Activated naive CD8-positive, alpha-beta T cell treated with anti-CD3 and anti-CD28 coated beads for 36 hours (primary cell): ENCODE measurements around the gene NEU3. TPM values are rescaled to one million over a fixed set of nuclear protein-coding genes. Genes with fewer than 3 reads are reported as not detected.

Experiments used
- DNase-seq: peaks from one replicate; pipeline ENCODE4 v3.0.0; 2021
- H3K27ac Mint-ChIP-seq: one replicate; pipeline ENCODE4 v1.8.0; 2022; ENCODE audit warnings: mild to moderate bottlenecking, moderate library complexity, mixed read lengths
- H3K27me3 Mint-ChIP-seq: one replicate; pipeline ENCODE4 v1.8.0; 2022; ENCODE audit warnings: mild to moderate bottlenecking, mixed read lengths
- H3K36me3 Mint-ChIP-seq: one replicate; pipeline ENCODE4 v1.8.0; 2021; ENCODE audit warnings: mild to moderate bottlenecking, mixed read lengths
- H3K4me1 Mint-ChIP-seq: one replicate; pipeline ENCODE4 v1.8.0; 2021; ENCODE audit warnings: mixed read lengths
- H3K4me3 Mint-ChIP-seq: one replicate; pipeline ENCODE4 v1.8.0; 2022; ENCODE audit warnings: mild to moderate bottlenecking, moderate library complexity, mixed read lengths
- H3K9me3 Mint-ChIP-seq: one replicate; pipeline ENCODE4 v1.8.0; 2022; ENCODE audit warnings: mixed read lengths
- total RNA-seq, 2 experiments: library from RNA; stranded (reverse); gene quantifications; one replicate each; pipeline ENCODE4 v1.2.3, GENCODE V29; 2021

The NEU3 gene, protein sequence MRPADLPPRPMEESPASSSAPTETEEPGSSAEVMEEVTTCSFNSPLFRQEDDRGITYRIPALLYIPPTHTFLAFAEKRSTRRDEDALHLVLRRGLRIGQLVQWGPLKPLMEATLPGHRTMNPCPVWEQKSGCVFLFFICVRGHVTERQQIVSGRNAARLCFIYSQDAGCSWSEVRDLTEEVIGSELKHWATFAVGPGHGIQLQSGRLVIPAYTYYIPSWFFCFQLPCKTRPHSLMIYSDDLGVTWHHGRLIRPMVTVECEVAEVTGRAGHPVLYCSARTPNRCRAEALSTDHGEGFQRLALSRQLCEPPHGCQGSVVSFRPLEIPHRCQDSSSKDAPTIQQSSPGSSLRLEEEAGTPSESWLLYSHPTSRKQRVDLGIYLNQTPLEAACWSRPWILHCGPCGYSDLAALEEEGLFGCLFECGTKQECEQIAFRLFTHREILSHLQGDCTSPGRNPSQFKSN
- 10 to 100 TPM; 13.0 to 13.1 TPM for total RNA-seq

DNA sequence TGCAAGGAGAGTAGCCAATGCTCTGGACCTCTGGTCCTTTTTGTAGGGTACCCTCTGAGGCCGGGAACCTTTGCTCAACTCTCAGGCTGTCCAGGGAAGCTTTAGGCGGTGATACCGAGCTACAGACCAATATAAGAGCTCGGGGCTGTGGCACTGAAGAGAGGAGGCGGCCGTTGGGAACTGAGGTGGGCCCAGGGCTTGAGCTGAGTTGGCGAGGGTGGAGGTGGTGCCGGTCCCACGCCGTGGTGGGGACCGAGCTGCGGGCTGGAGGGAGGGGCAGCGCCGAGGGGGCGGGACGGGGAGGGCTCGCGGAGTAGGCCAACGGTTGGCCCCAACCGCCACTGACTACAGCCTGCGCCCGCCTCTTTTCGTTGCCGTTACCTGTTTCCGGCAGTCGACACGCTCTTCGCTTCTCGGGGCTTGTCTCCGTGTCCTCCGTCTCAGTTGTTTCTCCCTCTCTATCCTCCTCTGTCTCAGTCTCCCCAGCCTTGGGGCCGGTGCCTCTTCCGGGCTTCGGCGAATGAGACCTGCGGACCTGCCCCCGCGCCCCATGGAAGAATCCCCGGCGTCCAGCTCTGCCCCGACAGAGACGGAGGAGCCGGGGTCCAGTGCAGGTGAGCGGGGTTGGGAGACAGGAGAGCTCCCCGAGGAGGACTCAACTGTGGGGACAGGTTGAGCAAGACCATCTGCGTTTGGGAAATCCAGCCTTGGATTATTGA lies at the start of gene NEU3:
NEU3 (plus strand) TSS at position 393 of the 719 bp plus-strand sequence; CDS start at position 521, 128 bp downstream.
- H3K4me1 Mint-ChIP-seq: peaks cover 27% of the 10 kb centered on the region
- peak within 1 kb of the TSS; percentile 87 for H3K27ac Mint-ChIP-seq
- H3K36me3 Mint-ChIP-seq: no peaks in the 10 kb centered on the region
- peak; percentile 87 for DNase-seq
- no peaks in the 10 kb centered on the region for H3K9me3 Mint-ChIP-seq
- peak within 1 kb of the TSS; percentile 96 for H3K4me3 Mint-ChIP-seq
- no peaks in the 10 kb centered on the region for H3K27me3 Mint-ChIP-seq

GRCh38 chr11:74941492-74941891 lies 47.2 kb upstream of the NEU3 start:
- no peaks in the 10 kb centered on the region for H3K9me3 Mint-ChIP-seq
- no peak overlapping the region for H3K27ac Mint-ChIP-seq
- no peak overlapping the region for H3K4me3 Mint-ChIP-seq
- peaks cover 36% of the 10 kb centered on the region for H3K4me1 Mint-ChIP-seq
- H3K36me3 Mint-ChIP-seq: peaks cover 41% of the 10 kb centered on the region
- no peaks in the 10 kb centered on the region for H3K27me3 Mint-ChIP-seq
- no peak for DNase-seq

DNA sequence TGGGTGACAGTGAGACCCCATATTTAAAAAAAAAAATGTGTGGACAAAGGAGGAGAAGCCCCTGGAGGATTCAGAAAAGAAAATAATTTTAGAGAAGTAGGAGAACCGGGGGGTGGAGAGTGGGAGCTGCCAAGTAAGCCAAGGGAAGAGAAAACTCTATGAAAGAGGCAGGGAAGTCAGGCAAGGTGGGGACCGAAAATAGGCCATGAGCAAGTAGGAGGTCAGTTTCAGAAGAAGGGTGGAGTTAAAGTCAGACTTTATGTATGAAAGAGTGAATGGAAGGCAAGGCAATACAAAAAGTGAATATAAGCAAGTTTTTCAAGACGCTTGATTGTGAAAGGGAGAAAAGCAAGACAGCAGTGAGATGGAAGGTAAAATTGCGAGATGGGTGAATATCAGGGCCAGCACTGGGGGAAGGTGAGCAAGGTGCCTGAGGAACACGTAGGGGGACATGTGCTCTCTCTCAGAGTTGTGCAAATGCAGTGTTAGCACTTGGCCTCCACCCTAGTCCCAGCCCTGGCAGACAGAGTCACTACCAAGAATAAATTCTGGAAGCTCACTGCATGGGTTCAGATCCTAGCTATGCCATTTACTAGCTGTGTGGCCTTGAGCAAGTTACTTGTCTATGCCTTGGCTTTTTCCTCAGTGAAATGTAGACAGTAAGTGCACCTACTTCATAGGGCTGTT lies 46.5 kb upstream of the NEU3 start:
- Mint-ChIP-seq H3K27me3 (no peaks in the 10 kb centered on the region), H3K27ac (no peak overlapping the region), H3K36me3 (peaks cover 40% of the 10 kb centered on the region), H3K4me1 (peaks cover 39% of the 10 kb centered on the region), H3K4me3 (no peak overlapping the region), H3K9me3 (no peaks in the 10 kb centered on the region)
- no peak for DNase-seq

DNA sequence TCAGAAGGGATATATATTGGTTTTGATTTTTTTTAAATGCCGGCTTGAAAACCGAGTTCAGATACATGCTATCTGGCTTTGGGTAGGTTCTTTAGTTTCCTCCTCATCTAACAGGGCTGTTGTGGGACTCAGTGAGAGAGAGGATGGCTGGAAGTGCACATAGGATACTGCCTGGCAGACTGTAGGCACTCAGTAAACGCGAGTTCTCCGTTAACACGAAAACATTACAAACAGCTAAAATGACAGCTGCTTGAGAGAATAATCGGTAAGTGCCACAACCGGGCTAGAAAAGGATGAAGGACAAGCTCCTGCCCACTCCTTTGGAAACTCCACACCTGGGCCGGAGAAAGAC lies 40.2 kb upstream of the NEU3 start:
- no peaks in the 10 kb centered on the region for H3K9me3 Mint-ChIP-seq
- H3K27ac Mint-ChIP-seq: peak overlapping the region; percentile 97
- peaks cover 42% of the 10 kb centered on the region for H3K36me3 Mint-ChIP-seq
- peak overlapping the region; percentile 99 for H3K4me3 Mint-ChIP-seq
- H3K4me1 Mint-ChIP-seq: peaks cover 50% of the 10 kb centered on the region
- DNase-seq: no peak
- H3K27me3 Mint-ChIP-seq: no peaks in the 10 kb centered on the region

DNA sequence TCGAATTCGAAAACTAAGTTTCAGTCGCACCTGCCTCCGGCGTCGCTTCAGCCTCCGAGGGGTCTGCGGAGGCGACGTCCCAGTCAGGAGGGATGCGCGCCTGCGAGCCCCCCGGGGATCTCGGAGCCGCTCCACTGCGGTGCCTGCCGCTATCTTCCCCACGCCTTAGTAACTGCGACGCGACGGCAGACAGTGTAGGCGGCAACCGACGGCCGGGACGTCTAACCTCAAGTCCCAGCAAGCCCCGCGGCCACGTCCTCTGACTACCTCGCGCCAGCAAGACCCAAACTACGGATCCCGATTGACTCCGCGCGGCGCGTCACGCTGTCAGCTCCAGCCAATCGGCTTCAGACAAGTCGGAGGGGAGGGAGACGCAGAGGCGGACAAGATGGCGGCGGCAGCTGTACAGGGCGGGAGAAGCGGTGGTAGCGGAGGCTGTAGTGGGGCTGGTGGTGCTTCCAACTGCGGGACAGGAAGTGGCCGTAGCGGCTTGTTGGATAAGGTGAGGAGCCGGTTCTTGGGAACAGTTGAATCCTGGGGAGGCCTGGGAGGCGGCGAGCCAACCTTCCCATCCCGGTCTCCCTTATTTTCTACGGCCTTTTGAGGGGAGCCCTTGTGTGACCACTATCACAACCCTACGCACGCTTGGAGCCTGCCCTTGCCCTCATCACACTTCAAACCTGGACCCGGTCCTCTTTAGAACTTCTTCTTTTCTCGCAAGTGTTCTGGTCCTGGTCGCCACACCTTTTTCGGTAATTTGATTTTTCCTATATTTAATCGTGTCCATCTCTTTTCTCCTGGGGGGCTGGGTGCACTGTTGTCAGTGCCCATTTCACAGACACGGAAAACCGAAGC lies 39.6 kb upstream of the NEU3 start, which contains the start of the genes SPCS2 and XRRA1:
SPCS2 (plus strand) TSS at position 369 of the 855 bp plus-strand sequence; CDS start at position 389, 20 bp downstream.
XRRA1 (minus strand) TSS at position 194 of the 855 bp plus-strand sequence. CDS start 8,213 bp downstream, outside the sequence.
- H3K4me1 Mint-ChIP-seq: peaks cover 47% of the 10 kb centered on the region
- peak within 1 kb of the TSS; percentile 97 for H3K27ac Mint-ChIP-seq
- peak; percentile 98 for DNase-seq
- peak within 1 kb of the TSS; percentile 99 for H3K4me3 Mint-ChIP-seq
- H3K9me3 Mint-ChIP-seq: no peaks in the 10 kb centered on the region
- H3K36me3 Mint-ChIP-seq: peaks cover 42% of the 10 kb centered on the region
- no peaks in the 10 kb centered on the region for H3K27me3 Mint-ChIP-seq

- no peak for DNase-seq
- Mint-ChIP-seq H3K9me3 (no peaks in the 10 kb centered on the region), H3K36me3 (peaks cover 38% of the 10 kb centered on the region), H3K27me3 (no peaks in the 10 kb centered on the region), H3K27ac (peak overlapping the region; percentile 97), H3K4me3 (peak overlapping the region; percentile 99), H3K4me1 (peaks cover 47% of the 10 kb centered on the region)
Measured at GRCh38 chr11:74949753-74950137, 39.0 kb upstream of the NEU3 start.

DNA sequence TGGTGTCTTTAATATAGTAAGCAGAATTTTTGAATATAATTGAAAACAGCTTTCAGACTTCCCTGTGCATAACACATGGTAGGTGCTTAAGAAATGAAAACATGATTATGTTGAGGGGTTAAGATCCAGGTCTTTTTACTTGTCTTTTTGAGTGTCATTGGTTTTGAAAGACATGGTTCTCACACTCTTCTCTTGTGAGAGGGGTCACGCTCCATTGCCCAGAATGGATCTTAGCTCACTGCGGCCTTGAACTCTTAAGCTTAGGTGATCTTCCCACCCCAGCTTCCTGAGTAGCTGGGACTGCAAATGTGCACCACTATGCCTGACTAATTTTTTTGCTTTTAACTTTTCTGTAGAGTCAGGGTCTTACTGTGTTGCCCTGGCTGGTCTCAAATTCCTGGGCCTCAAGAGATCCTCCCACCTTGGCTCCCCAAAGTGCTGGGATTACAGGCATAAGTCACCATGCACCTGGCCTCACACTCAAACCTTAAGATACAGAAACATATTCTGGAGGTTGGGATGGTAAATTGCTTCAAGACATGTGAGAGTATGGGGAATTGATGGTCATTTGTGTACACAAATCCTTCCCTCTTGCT lies 38.3 kb upstream of the NEU3 start:
- Mint-ChIP-seq H3K4me1 (peaks cover 48% of the 10 kb centered on the region), H3K36me3 (peaks cover 37% of the 10 kb centered on the region), H3K27me3 (no peaks in the 10 kb centered on the region), H3K4me3 (peak overlapping the region; percentile 99), H3K9me3 (no peaks in the 10 kb centered on the region), H3K27ac (peak overlapping the region; percentile 97)
- no peak for DNase-seq

GRCh38 chr11:74951226-74951625 lies 37.5 kb upstream of the NEU3 start:
- H3K27me3 Mint-ChIP-seq: no peaks in the 10 kb centered on the region
- DNase-seq: no peak
- peaks cover 50% of the 10 kb centered on the region for H3K4me1 Mint-ChIP-seq
- peak overlapping the region; percentile 99 for H3K4me3 Mint-ChIP-seq
- H3K36me3 Mint-ChIP-seq: peaks cover 35% of the 10 kb centered on the region
- no peaks in the 10 kb centered on the region for H3K9me3 Mint-ChIP-seq
- H3K27ac Mint-ChIP-seq: peak overlapping the region; percentile 11

DNA sequence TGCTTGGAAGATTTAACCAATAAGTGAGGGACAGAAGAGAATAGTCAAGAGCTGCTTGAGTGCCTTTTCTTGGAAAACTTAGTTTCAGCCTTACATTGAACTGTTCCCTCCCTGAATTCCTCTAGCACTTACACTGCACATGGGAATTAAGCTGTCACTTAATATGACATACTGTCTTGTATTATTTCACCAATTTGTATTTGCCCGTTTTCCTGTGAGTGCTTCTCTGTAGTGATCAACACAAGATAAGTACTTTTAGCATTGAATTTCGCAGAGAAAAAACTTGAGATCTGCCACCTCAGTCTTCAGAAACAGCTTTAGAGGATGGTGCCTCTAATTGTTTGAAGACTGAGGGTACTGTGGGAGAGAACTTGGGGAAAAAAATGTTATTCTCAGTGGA lies 36.0 kb upstream of the NEU3 start:
- no peak overlapping the region for H3K27ac Mint-ChIP-seq
- no peak for DNase-seq
- peaks cover 31% of the 10 kb centered on the region for H3K36me3 Mint-ChIP-seq
- H3K4me1 Mint-ChIP-seq: peaks cover 57% of the 10 kb centered on the region
- no peaks in the 10 kb centered on the region for H3K9me3 Mint-ChIP-seq
- no peak overlapping the region for H3K4me3 Mint-ChIP-seq
- H3K27me3 Mint-ChIP-seq: no peaks in the 10 kb centered on the region

DNA sequence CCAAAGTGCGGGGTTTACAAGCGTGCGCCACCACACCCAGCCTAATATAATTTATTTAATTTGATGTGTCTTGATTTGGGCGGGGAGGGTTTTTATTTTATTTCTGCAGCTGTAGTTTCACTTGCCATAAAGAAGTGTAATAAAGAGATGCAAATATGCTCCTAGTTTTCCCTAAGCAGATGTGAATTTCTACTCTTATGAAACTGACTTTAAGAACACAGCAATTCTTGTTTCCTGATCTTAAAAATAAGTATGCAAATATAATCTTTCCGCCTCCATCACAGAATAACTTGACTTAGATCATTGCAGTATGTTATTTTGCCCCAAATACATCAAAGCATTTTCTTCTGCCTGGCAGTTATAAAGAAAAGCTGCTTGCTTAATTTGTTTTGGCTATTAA lies 35.3 kb upstream of the NEU3 start:
- Mint-ChIP-seq H3K4me3 (no peak overlapping the region), H3K27me3 (no peaks in the 10 kb centered on the region), H3K9me3 (no peaks in the 10 kb centered on the region), H3K27ac (no peak overlapping the region), H3K4me1 (peaks cover 56% of the 10 kb centered on the region), H3K36me3 (peaks cover 31% of the 10 kb centered on the region)
- no peak for DNase-seq

GRCh38 chr11:74954199-74954598 lies 34.5 kb upstream of the NEU3 start:
- Mint-ChIP-seq H3K4me1 (peaks cover 58% of the 10 kb centered on the region), H3K36me3 (peaks cover 29% of the 10 kb centered on the region), H3K4me3 (no peak overlapping the region), H3K27ac (no peak overlapping the region), H3K9me3 (no peaks in the 10 kb centered on the region), H3K27me3 (no peaks in the 10 kb centered on the region)
- no peak for DNase-seq

DNA sequence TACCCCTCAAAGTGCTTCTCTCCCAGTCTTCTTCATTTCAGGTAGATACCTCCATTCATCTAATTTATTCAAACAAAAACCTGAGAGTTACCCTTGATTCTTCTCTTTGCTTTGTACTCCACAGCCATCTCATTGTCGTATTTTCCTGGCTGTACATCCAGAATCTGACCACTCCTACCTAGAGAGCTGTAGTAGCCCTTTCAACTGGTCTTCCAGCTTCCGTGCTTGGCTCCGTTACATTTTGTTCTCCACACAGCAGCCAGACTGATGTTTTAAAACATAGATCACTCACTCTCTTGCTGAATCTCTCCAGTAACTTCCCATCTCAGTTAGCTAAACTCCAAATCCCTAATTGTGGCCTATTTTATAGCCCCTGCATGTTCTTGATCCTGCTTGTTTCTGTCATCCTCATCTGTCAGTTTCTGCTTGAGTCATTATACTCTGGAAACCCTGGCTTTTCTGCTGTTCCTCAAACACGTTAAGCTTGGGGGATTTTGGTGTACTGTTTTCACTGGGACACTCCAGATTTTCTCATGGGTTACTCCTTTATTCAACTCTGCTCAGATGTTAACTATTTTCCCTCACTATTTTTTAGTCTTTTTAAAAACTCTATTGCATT lies 32.2 kb upstream of the NEU3 start:
- Mint-ChIP-seq H3K27me3 (no peaks in the 10 kb centered on the region), H3K4me3 (no peak overlapping the region), H3K9me3 (no peaks in the 10 kb centered on the region), H3K27ac (no peak overlapping the region), H3K36me3 (peaks cover 20% of the 10 kb centered on the region), H3K4me1 (peaks cover 48% of the 10 kb centered on the region)
- no peak for DNase-seq

DNA sequence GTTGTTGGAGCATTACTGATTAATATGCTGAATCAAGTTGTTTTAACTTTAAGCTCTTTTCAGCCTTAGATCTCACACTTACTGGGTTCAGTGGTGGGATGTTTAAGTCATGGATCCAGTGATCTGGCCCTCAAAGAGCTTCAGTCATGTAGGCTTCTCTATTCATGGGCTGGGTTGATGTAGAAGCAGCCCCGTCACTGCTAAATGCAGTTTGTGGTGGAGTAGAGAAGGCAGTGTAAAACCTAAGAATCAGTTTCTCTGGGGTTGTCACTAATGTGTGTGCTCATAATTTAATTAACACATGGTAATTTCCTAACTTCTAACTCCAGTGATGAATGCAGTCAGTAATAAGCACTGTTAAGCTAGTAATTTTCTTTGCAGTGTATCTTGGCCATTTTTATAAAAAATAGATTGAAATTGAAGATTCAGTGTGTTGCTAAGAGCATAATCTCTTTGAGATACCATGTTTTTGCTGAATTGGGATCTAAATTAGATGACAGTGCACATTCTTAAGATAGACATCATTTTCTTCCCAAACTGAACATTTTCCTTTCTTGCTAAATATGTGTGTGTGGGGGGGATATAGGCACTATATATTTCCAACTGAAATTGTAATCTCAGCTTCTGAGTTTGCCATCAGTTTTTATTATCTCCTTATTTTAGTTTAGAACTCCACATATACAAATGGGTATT lies 30.6 kb upstream of the NEU3 start:
- no peak overlapping the region for H3K4me3 Mint-ChIP-seq
- no peak overlapping the region for H3K27ac Mint-ChIP-seq
- H3K4me1 Mint-ChIP-seq: peaks cover 54% of the 10 kb centered on the region
- DNase-seq: no peak
- H3K9me3 Mint-ChIP-seq: no peaks in the 10 kb centered on the region
- H3K36me3 Mint-ChIP-seq: peaks cover 24% of the 10 kb centered on the region
- H3K27me3 Mint-ChIP-seq: no peaks in the 10 kb centered on the region
